Cardiac fibroblast (primary cell): ENCODE measurements around the gene B4GALNT4.
"Not testable (repeated sequence)": the region's sequence is repeated elsewhere in the genome, so short reads cannot be mapped to it uniquely, and the experiment has no call there.

Experiments
- DNase-seq, 2 donors: peaks; one replicate each; pipeline versions ENCODE4 v3.0.0 to v3.0.0-alpha.2; 2010; ENCODE audit warnings: low read depth in 2 of 2
- H3K4me3 ChIP-seq, 2 donors: replicated peaks in 1 of 2; 1 replicate in 1 of 2; 2 replicates in 1 of 2; pipeline ENCODE4 v1.5.1; 2011; ENCODE audit warnings: low read depth in 2 of 2, low read length in 2 of 2, mild to moderate bottlenecking in 2 of 2, moderate library complexity in 1 of 2
- TF ChIP-seq, protein P1 (sequence below): IDR thresholded peaks from one replicate; pipeline ENCODE4 v1.5.1; 2011; ENCODE audit warnings: low read depth, mild to moderate bottlenecking, low read length, inconsistent platforms

B4GALNT4 gene

DNA sequence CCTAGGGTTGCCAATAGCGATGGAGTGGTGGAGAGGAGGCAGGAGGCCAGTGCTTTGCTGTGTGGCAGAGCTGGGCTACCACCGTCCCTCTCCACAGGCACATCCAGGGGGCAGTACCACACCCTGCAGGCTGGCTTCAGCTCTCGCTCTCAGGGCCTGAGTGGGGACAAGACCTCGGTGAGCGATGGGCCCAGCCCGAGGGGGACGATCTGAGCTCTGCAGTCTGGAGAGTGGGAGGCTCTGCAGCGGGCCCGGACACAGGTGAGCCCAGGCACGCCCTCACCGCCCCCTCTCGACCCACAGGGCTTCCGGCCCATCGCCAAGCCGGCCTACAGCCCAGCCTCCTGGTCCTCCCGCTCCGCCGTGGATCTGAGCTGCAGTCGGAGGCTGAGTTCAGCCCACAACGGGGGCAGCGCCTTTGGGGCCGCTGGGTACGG is 27.2 kb downstream of the B4GALNT4 start:
- DNase-seq, result peak in 1 of 2 donors; percentile 42

DNA sequence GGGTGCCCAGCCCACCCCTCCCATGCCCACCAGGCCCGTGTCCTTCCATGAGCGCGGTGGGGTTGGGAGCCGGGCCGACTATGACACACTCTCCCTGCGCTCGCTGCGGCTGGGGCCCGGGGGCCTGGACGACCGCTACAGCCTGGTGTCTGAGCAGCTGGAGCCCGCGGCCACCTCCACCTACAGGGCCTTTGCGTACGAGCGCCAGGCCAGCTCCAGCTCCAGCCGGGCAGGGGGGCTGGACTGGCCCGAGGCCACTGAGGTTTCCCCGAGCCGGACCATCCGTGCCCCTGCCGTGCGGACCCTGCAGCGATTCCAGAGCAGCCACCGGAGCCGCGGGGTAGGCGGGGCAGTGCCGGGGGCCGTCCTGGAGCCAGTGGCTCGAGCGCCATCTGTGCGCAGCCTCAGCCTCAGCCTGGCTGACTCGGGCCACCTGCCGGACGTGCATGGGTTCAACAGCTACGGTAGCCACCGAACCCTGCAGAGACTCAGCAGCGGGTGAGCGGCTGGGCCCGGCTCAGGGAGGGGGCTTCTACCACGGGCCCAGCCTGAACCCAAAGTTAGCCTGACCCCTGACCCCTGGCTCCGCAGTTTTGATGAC is 27.7 kb downstream of the B4GALNT4 start:
- peak; percentile 49 to 67 for DNase-seq
- TF ChIP-seq, protein P1, sequence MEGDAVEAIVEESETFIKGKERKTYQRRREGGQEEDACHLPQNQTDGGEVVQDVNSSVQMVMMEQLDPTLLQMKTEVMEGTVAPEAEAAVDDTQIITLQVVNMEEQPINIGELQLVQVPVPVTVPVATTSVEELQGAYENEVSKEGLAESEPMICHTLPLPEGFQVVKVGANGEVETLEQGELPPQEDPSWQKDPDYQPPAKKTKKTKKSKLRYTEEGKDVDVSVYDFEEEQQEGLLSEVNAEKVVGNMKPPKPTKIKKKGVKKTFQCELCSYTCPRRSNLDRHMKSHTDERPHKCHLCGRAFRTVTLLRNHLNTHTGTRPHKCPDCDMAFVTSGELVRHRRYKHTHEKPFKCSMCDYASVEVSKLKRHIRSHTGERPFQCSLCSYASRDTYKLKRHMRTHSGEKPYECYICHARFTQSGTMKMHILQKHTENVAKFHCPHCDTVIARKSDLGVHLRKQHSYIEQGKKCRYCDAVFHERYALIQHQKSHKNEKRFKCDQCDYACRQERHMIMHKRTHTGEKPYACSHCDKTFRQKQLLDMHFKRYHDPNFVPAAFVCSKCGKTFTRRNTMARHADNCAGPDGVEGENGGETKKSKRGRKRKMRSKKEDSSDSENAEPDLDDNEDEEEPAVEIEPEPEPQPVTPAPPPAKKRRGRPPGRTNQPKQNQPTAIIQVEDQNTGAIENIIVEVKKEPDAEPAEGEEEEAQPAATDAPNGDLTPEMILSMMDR, result peak; percentile 32

More for the DNA sequence above, 27.2 kb downstream of the B4GALNT4 start:
- no peak overlapping the region for H3K4me3 ChIP-seq
- TF ChIP-seq, protein P1, result peak; percentile 18

DNA sequence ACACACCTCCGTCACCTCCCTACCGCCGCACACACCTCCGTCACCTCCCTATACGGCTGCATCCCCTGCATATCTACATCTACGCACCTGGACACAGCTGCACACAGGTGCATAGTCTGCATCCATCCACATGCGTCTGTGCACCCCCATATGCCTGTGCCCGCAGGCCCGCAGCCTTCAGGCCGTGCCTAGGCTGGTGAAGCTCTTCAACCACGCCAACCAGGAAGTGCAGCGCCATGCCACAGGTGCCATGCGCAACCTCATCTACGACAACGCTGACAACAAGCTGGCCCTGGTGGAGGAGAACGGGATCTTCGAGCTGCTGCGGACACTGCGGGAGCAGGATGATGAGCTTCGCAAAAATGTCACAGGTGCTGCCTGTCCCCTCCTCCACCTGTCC is 29.5 kb downstream of the B4GALNT4 start:
- DNase-seq, result peak; percentile 21 to 36
- H3K4me3 ChIP-seq, result no peak overlapping the region
- TF ChIP-seq, protein P1, result no peak

More for the DNA sequence above, 27.7 kb downstream of the B4GALNT4 start:
- H3K4me3 ChIP-seq, result peak overlapping the region; percentile 17 to 21

DNA sequence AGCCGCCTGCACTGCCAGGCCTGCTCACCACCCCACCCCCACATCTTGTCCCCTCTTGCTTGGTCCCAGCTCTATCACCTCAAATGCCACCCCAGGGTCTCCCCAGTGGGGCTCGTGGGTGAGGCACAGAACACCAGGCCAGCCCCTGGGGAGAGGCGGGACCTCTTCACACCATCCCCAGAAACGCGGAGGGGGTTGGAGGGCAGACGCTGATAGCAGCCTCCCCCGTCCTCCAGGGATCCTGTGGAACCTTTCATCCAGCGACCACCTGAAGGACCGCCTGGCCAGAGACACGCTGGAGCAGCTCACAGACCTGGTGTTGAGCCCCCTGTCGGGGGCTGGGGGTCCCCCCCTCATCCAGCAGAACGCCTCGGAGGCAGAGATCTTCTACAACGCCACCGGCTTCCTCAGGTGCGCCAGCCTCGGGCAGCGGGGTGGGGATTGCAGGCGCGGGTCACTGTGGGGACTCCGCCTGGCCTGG is 30.5 kb downstream of the B4GALNT4 start:
- TF ChIP-seq, protein P1, result no peak
- no peak for DNase-seq
- no peak overlapping the region for H3K4me3 ChIP-seq

DNA sequence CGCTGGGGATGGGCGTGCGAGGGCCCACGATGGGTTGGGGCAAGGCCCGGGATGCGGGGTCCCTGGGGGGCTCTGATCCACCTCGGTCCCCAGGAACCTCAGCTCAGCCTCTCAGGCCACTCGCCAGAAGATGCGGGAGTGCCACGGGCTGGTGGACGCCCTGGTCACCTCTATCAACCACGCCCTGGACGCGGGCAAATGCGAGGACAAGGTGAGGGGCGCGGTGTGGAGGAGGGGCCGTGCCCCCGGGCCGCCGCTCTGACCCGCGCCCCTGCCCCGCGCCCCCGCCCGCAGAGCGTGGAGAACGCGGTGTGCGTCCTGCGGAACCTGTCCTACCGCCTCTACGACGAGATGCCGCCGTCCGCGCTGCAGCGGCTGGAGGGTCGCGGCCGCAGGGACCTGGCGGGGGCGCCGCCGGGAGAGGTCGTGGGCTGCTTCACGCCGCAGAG is 31.0 kb downstream of the B4GALNT4 start:
- no peak overlapping the region for H3K4me3 ChIP-seq
- TF ChIP-seq, protein P1, result no peak
- no peak for DNase-seq

DNA sequence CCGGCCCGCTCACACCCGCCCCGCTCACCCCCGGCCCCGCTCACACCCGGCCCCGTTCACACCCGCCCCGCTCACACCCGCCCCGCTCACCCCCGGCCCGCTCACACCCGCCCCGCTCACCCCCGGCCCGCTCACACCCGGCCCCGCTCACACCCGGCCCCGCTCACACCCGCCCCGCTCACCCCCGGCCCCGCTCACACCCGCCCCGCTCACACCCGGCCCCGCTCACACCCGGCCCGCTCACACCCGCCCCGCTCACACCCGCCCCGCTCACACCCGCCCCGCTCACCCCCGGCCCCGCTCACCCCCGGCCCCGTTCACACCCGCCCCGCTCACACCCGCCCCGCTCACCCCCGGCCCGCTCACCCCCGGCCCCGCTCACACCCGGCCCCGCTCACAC is 31.9 kb downstream of the B4GALNT4 start:
- not testable (repeated sequence) for DNase-seq, H3K4me3 ChIP-seq

DNA sequence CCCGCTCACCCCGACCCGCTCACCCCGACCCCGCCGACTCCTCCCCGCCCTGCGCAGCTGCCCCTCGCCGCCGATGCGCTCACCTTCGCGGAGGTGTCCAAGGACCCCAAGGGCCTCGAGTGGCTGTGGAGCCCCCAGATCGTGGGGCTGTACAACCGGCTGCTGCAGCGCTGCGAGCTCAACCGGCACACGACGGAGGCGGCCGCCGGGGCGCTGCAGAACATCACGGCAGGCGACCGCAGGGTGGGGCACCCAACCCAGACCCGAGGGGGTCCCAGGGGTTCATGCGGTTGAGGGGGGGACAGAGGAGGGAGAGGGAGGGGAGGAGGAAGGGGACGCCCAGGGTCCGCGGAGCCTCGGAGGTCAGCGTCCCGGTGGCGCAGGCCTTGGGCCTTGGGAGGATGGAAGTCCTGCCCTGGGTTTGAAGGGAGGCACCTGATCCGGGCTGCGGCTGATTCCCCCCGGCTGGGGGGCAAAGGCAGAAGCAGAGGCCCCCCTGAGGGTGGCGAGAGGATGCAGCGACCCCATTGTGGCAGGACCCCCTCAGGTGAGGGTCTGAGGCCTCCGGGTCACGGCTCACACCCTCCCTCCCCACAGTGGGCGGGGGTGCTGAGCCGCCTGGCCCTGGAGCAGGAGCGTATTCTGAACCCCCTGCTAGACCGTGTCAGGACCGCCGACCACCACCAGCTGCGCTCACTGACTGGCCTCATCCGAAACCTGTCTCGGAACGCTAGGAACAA is 33.9 kb downstream of the B4GALNT4 start:
- H3K4me3 ChIP-seq, result no peak overlapping the region
- DNase-seq, result no peak
- TF ChIP-seq, protein P1, result no peak
